Effector memory CD8-positive, alpha-beta T cell (primary cell): ENCODE data around the gene PRR9.

Experiments used
- ATAC-seq: fragments of 150-1000 bp; cut with Tn5 transposase; replicated peaks from 2 replicates; pipeline ENCODE4 v1.10.0; 2021; ENCODE audit warnings: mild to moderate bottlenecking, moderate library complexity
- DNase-seq, 3 experiments: peaks; one replicate each; pipeline ENCODE4 v3.0.0; 2021
- H3K27ac Mint-ChIP-seq, 2 donors: one replicate each; pipeline ENCODE4 v1.8.0; 2022; ENCODE audit warnings: mild to moderate bottlenecking in 2 of 2, mixed read lengths in 2 of 2, moderate library complexity in 2 of 2
- H3K27me3 Mint-ChIP-seq, 2 donors: one replicate each; pipeline ENCODE4 v1.8.0; 2022; ENCODE audit warnings: mixed read lengths in 2 of 2
- H3K36me3 Mint-ChIP-seq: one replicate; pipeline ENCODE4 v1.8.0; 2022; ENCODE audit warnings: mild to moderate bottlenecking, moderate library complexity, mixed read lengths; ENCODE audit not compliant: insufficient read depth
- H3K4me1 Mint-ChIP-seq, 2 donors: one replicate each; pipeline ENCODE4 v1.8.0; 2022; ENCODE audit warnings: low read depth in 2 of 2, mixed read lengths in 2 of 2
- H3K4me3 Mint-ChIP-seq, 2 donors: one replicate each; pipeline ENCODE4 v1.8.0; 2022; ENCODE audit warnings: mild to moderate bottlenecking in 2 of 2, mixed read lengths in 2 of 2, moderate library complexity in 2 of 2
- H3K9me3 Mint-ChIP-seq, 2 donors: one replicate each; pipeline ENCODE4 v1.8.0; 2022; ENCODE audit warnings: mixed read lengths in 2 of 2

Gene PRR9

GRCh38 chr1:153242160-153242559, 24.8 kb downstream of the PRR9 start:
- no peaks in the 10 kb centered on the region for H3K36me3 Mint-ChIP-seq
- no peak overlapping the region for H3K4me3 Mint-ChIP-seq
- DNase-seq (no peak), ATAC-seq (no peak)
- peaks cover 26 to 46% of the 10 kb centered on the region in 2 donors for H3K27me3 Mint-ChIP-seq
- no peaks in the 10 kb centered on the region for H3K4me1 Mint-ChIP-seq
- H3K9me3 Mint-ChIP-seq = peaks cover 1 to 9% of the 10 kb centered on the region in 2 donors
- no peak overlapping the region for H3K27ac Mint-ChIP-seq

- ATAC-seq = no peak
- Mint-ChIP-seq H3K36me3 (no peaks in the 10 kb centered on the region), H3K27ac (no peak overlapping the region), H3K9me3 (peaks cover 1 to 9% of the 10 kb centered on the region in 2 donors), H3K4me1 (no peaks in the 10 kb centered on the region), H3K27me3 (peaks cover 43 to 49% of the 10 kb centered on the region in 2 donors), H3K4me3 (no peak overlapping the region)
- DNase-seq = no peak
Measured at GRCh38 chr1:153245466-153245865, 28.1 kb downstream of the PRR9 start.

- H3K9me3 Mint-ChIP-seq = peaks cover 1 to 9% of the 10 kb centered on the region in 2 donors
- H3K4me1 Mint-ChIP-seq = no peaks in the 10 kb centered on the region
- no peak overlapping the region for H3K4me3 Mint-ChIP-seq
- no peaks in the 10 kb centered on the region for H3K36me3 Mint-ChIP-seq
- no peak overlapping the region for H3K27ac Mint-ChIP-seq
- ATAC-seq (no peak), DNase-seq (no peak)
- peaks cover 43 to 49% of the 10 kb centered on the region in 2 donors for H3K27me3 Mint-ChIP-seq
Measured at GRCh38 chr1:153246018-153246417, 28.6 kb downstream of the PRR9 start.

- Mint-ChIP-seq H3K27me3 (peaks cover 50 to 57% of the 10 kb centered on the region in 2 donors), H3K4me1 (no peaks in the 10 kb centered on the region), H3K9me3 (peaks cover 1 to 9% of the 10 kb centered on the region in 2 donors), H3K27ac (no peak overlapping the region), H3K4me3 (no peak overlapping the region), H3K36me3 (no peaks in the 10 kb centered on the region)
- no peak for ATAC-seq
- no peak for DNase-seq
Measured at GRCh38 chr1:153246825-153247224, 29.4 kb downstream of the PRR9 start.

- Mint-ChIP-seq H3K36me3 (no peaks in the 10 kb centered on the region), H3K27me3 (peaks cover 50 to 67% of the 10 kb centered on the region in 2 donors), H3K27ac (no peak overlapping the region), H3K9me3 (peaks cover 1 to 9% of the 10 kb centered on the region in 2 donors), H3K4me3 (no peak overlapping the region), H3K4me1 (no peaks in the 10 kb centered on the region)
- no peak for DNase-seq
- no peak for ATAC-seq
Measured at GRCh38 chr1:153248176-153248879, 30.9 kb downstream of the PRR9 start.

GRCh38 chr1:153250166-153250565, 32.8 kb downstream of the PRR9 start:
- Mint-ChIP-seq H3K27ac (no peak overlapping the region), H3K4me3 (no peak overlapping the region), H3K27me3 (peaks cover 67% of the 10 kb centered on the region in 2 donors), H3K36me3 (no peaks in the 10 kb centered on the region), H3K4me1 (peaks cover 0 to 4% of the 10 kb centered on the region in 2 donors), H3K9me3 (no peaks in the 10 kb centered on the region)
- DNase-seq = no peak
- ATAC-seq = no peak

- DNase-seq (no peak), ATAC-seq (no peak)
- Mint-ChIP-seq H3K36me3 (no peaks in the 10 kb centered on the region), H3K4me3 (no peak overlapping the region), H3K9me3 (no peaks in the 10 kb centered on the region), H3K27me3 (peaks cover 63 to 67% of the 10 kb centered on the region in 2 donors), H3K27ac (no peak overlapping the region), H3K4me1 (peaks cover 0 to 4% of the 10 kb centered on the region in 2 donors)
Measured at GRCh38 chr1:153251087-153251486, 33.7 kb downstream of the PRR9 start.

- peaks cover 58 to 62% of the 10 kb centered on the region in 2 donors for H3K27me3 Mint-ChIP-seq
- peaks cover 0 to 4% of the 10 kb centered on the region in 2 donors for H3K4me1 Mint-ChIP-seq
- DNase-seq (no peak), ATAC-seq (no peak)
- no peaks in the 10 kb centered on the region for H3K36me3 Mint-ChIP-seq
- H3K27ac Mint-ChIP-seq = no peak overlapping the region
- H3K9me3 Mint-ChIP-seq = no peaks in the 10 kb centered on the region
- H3K4me3 Mint-ChIP-seq = no peak overlapping the region
Measured at GRCh38 chr1:153251562-153251961, 34.2 kb downstream of the PRR9 start.

GRCh38 chr1:153251988-153252387, 34.6 kb downstream of the PRR9 start:
- H3K4me3 Mint-ChIP-seq = no peak overlapping the region
- ATAC-seq (no peak), DNase-seq (no peak)
- H3K27ac Mint-ChIP-seq = no peak overlapping the region
- peaks cover 0 to 4% of the 10 kb centered on the region in 2 donors for H3K4me1 Mint-ChIP-seq
- no peaks in the 10 kb centered on the region for H3K36me3 Mint-ChIP-seq
- no peaks in the 10 kb centered on the region for H3K9me3 Mint-ChIP-seq
- H3K27me3 Mint-ChIP-seq = peaks cover 54 to 60% of the 10 kb centered on the region in 2 donors

- ATAC-seq (no peak), DNase-seq (no peak)
- Mint-ChIP-seq H3K4me1 (peaks cover 0 to 4% of the 10 kb centered on the region in 2 donors), H3K27ac (no peak overlapping the region), H3K9me3 (no peaks in the 10 kb centered on the region), H3K27me3 (peaks cover 49 to 54% of the 10 kb centered on the region in 2 donors), H3K4me3 (no peak overlapping the region), H3K36me3 (no peaks in the 10 kb centered on the region)
Measured at GRCh38 chr1:153253076-153253475, 35.7 kb downstream of the PRR9 start.

- Mint-ChIP-seq H3K27ac (peak overlapping the region in 1 of 2 donors; percentile 42), H3K9me3 (no peaks in the 10 kb centered on the region), H3K4me1 (peaks cover 0 to 6% of the 10 kb centered on the region in 2 donors), H3K4me3 (no peak overlapping the region), H3K36me3 (no peaks in the 10 kb centered on the region), H3K27me3 (peaks cover 50 to 52% of the 10 kb centered on the region in 2 donors)
- DNase-seq = no peak
- no peak for ATAC-seq
Measured at GRCh38 chr1:153253693-153254092, 36.3 kb downstream of the PRR9 start.

- peak within 1 kb of the TSS; percentile 75 to 78 for H3K4me3 Mint-ChIP-seq
- no peak for DNase-seq
- peaks cover 62 to 66% of the 10 kb centered on the region in 2 donors for H3K27me3 Mint-ChIP-seq
- no peaks in the 10 kb centered on the region for H3K9me3 Mint-ChIP-seq
- peaks cover 3% of the 10 kb centered on the region for H3K36me3 Mint-ChIP-seq
- no peak for ATAC-seq
- peaks cover 20 to 23% of the 10 kb centered on the region in 2 donors for H3K4me1 Mint-ChIP-seq
- peak within 1 kb of the TSS; percentile 45 to 49 for H3K27ac Mint-ChIP-seq
Measured at GRCh38 chr1:153259387-153259786, 42.0 kb downstream of the PRR9 start, which contains the start of gene LORICRIN. LORICRIN (plus strand) TSS chr1:153259687; CDS start chr1:153260950, 1,263 bp downstream.

- Mint-ChIP-seq H3K27ac (peak overlapping the region; percentile 45 to 49), H3K9me3 (no peaks in the 10 kb centered on the region)
- peak in 1 of 3 experiments; percentile 16 for DNase-seq
Measured at GRCh38 chr1:153260585-153261280, 43.3 kb downstream of the PRR9 start.

More at GRCh38 chr1:153260585-153261280, 43.3 kb downstream of the PRR9 start:
- peaks cover 20 to 23% of the 10 kb centered on the region in 2 donors for H3K4me1 Mint-ChIP-seq
- peak overlapping the region; percentile 75 to 78 for H3K4me3 Mint-ChIP-seq
- peaks cover 67 to 75% of the 10 kb centered on the region in 2 donors for H3K27me3 Mint-ChIP-seq
- peaks cover 3% of the 10 kb centered on the region for H3K36me3 Mint-ChIP-seq
- ATAC-seq = peak; percentile 50
